GM08714 (cell line): ENCODE results near the gene RING1.

Experiments used
- H3K4me3 ChIP-seq: fragments of 200-500 bp; sonication (Bioruptor generic); 2 replicates; pipeline ENCODE4 v1.5.1; 2014; ENCODE audit warnings: mild to moderate bottlenecking, low read length, inconsistent platforms
- ZNF274 ChIP-seq: IDR thresholded peaks from 2 replicates; pipeline ENCODE4 v1.6.1; 2012; ENCODE audit warnings: mild to moderate bottlenecking, low read depth, low read length

Gene RING1

DNA sequence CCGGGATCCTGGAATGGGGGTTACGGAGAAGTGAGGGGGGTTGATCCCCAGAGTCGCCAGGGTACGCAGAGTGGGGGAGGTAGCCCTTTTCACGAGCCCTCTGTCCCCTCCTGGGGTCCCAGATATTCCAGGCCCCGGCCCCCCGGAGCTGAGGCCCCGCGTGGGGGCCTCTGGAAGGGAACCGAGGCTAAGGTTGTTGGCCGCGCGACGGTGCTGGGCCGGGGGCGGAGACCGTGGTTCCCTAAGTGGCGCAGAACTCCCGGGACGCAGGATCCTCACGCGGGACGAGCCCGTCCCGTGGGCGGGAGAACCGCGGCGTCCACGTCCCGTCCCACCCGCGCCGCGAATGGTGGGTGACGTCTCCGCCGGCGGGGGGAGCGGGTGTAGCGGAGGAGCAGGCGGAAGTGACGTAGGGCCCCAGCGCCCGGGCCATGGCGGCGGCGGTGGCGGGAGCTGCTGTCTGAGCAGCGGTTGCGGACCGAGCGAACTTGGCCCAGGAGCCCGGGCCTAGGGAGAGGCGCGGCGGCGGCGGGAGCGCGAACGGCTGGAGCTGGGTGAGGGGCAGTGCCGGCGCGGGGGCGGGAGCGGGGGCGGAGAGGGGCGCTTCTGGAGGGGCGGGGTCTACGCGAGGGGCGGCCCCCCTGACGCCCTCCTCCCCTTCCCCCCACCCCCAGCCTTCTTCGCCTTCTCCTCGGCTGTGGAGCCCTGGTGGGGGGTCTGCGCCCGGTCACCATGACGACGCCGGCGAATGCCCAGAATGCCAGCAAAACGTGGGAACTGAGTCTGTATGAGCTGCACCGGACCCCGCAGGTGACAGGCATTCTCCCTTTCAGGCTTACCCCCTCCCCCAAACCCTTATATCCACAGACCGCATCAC, at the start of gene RING1:
Gene RING1, plus strand, starts transcription at position 410 of the 877 bp plus-strand sequence. Its CDS starts 323 bp downstream, at position 733.
- no peak for TF ChIP-seq ZNF274
- peak within 1 kb of the TSS; percentile 95 for H3K4me3 ChIP-seq

DNA sequence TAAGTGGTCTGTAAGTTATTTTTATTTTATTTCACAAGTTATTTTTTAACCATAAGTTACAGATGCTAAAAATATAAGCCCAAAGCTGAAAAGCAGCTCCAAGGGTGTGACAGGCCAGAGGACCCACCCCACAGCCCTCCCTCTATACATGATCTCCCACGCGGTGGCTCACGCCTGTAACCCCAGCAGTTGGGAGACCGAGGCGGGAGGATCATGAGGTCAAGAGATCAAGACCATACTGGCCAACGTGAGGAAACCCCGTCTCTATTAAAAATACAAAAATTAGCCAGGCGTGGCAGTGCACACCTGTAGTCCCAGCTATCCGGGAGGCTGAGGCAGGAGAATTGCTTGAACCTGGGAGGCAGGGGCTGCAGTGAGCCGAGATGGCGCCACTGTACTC, 48.2 kb upstream of the RING1 start:
- TF ChIP-seq ZNF274 = no peak
- H3K4me3 ChIP-seq = no peak overlapping the region

DNA sequence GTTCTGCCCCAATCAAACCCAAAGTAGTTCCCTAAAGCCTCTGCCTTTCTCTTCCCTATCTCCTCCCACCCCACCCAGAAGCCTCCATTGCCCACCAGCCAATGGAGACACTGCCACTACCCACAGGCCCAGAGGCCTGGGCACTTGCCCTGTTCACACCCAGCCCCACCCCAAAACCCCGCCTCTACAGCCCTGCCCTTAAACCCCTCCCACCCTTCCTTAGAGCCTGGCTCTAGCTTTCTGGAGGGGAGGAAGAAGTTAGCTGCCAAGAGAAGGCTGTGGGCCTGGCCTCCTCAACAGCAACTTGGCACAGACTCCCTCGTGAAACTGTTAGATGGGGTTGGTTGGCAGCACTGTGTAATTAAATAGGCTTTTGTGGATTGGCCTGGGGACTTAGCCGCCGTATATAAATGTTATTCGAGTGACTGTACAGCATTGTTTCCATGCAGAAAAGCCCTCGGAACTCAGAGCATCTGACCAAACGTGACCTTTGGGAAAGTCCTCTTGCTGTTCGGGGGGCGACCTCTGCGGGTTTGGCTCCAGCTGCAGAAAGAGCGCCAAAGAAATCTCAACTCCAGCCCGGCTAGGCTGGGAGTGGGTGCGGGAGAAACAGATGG, 47.5 kb upstream of the RING1 start:
- TF ChIP-seq ZNF274 = no peak
- no peak overlapping the region for H3K4me3 ChIP-seq

DNA sequence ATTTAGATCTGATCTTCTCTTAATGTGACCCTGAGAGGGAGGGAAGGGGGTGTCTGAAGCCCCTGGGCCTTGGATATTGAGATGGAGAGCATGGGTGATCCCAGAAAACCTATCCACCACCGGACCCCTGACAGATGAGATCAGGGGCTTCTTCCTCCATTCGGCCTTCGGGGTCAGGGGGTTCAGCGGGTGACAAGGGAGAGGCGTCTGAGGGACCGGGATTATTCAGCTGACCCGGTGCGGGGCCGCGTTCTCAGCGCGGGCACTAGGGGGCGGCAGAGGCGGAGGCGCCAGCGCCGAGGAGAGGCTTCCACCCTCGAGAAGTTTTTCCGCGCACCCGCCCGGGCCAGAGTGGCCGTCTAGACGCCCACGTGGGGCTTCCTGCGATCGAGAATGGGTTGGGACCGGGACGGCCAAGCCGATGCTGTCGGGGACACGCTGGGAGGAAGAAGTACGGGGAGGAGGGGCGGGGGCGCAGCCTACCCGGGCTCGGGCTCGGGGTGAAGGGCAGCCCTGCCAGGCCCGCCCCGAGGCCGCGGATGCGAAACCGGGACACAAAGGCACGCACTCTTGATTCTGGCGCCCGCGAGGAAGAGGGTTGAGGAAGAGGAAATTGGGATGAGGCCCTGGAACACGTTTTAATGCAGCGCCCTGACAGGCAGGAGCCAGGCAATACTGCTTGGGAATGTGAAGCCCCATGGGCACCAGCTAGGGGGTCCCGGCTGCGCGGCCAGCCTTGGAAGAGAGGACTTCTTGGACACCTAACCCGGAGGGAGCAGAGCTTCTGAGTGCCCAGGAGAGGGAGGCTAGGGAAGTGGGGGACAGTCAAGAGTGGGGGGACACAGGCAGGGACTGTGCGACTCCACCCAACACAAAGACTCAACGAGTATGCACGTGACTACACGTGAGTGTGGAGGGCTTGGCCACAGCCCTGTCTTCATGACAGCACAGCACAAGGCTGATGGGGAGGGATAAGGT, 46.7 kb upstream of the RING1 start:
- no peak for TF ChIP-seq ZNF274
- H3K4me3 ChIP-seq = no peak overlapping the region; the same call in 1 of the 2 replicates

DNA sequence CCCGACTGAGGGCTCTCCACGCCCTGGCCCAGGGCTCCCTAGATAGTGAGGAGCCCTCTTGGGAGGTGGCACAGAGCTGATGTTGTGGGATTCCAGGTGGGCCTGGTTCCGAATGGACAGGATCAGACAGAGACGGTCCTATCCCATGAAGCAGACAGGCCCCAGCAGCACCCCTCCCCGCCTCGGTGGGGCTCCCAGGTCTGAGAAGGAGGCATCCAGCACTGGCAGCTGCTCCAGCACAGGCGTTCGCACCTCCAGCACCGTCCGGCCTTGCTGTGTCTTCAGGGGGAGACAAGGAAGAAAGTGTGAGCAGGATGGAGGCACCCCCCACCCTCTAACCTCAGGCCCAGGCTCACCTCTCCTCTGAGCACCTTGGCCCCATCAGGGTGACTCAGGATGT, 44.8 kb upstream of the RING1 start:
- no peak for TF ChIP-seq ZNF274

DNA sequence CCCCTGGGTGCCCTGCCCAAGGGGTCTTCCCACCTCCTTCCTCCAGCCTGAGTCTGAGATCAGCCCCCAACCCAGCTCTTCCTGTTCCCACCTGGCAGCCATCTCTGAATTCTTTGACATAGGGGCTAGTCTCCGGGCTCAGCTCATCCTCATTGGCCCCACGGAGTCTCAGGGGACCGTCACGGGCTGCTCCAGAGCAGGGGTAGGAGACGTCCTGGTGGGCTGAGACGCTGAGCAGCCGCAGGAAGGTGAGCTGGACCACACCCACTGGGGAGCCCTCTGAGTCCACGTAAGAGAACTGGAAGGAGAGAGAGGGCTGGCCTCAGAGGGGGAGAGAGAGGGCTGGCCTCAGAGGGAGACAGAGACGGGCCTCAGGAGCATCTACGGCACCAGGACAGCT, 44.1 kb upstream of the RING1 start:
- H3K4me3 ChIP-seq = no peak overlapping the region
- no peak for TF ChIP-seq ZNF274

More for the DNA sequence above, 44.8 kb upstream of the RING1 start:
- H3K4me3 ChIP-seq = no peak overlapping the region

DNA sequence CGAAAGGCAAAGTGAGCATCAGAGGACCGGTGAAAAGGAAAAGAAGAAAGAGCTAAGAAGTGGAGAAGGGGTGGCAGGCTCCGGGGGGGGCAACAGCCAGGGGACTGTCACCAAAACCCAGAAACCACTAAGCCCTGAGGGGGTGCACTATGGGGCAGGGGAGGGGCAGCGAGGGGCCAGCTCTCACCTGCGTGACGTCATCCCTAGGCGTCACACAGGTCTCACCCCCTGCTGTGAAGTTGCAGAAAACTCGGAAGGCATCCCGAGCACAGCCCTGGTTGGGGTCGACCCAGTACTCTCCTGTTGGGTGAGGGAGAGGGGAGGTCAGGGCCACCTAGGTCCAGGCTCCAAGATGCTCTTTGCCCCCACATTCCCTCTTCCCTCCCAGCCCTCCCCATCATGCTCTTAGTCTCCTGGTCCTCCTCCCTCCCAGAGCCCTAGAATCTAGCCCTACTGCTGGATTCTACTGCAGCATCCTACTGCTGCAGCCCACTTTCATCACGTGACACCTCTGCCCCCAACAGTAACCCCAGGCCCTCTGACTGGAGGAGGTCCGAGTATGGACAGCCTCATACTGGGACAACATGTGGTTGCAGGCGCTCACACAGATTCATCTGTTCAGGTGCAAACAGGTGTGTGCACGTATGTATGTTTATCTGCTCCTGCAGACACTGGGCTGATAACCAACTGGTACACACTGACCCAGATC, 43.5 kb upstream of the RING1 start:
- no peak for TF ChIP-seq ZNF274
- H3K4me3 ChIP-seq = no peak overlapping the region

DNA sequence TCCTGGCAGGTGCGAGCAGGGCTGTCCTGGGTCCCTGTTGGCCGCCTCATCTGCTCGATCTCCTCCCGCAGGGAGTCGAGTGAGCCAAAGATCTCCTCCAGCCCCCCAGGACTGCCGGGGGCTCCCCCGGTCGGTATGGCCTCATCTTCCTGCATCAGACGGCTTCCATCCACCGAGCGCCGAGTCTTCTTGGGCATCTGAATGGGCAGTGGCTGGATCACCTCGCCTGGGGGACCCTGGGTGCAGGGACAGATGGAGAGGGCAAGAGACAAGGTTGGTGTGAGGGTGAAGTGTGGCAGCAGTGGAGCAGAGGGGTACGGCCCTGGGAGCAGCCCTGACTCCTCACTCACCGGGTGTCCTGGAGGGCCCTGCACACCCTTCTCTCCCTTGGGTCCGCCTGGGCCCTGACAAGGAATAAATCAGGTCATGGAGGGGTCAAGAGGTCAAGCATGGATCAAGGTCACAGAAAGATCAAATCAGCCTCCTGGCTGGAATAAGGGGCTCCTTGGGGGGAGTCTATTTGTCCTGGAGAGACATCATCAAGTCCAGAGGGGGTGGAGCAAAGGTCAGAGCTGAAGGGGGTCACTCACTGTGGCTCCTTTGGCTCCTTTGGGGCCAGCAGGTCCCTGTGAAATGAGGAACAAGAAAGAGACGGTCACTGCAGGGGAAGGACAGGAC, 42.6 kb upstream of the RING1 start:
- TF ChIP-seq ZNF274 = no peak
- no peak overlapping the region for H3K4me3 ChIP-seq

DNA sequence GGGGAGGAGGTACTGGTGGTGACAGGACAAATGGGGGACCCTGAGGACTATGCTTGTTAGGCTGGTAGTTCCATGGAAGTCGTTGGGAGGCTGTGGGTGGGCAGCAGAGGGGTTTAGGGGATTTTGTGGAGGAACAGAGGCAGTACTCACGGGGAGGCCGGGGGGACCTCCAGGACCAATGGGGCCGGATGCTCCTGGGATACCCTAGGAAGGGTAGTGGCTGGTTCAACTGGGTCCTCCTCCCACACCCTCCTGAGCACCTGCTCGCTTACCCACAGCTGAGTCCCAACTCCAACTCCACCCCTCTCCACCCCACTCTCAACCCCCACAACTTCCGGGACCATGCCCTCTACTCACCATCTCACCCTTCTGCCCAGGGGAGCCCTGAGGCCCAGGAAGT, 41.9 kb upstream of the RING1 start:
- H3K4me3 ChIP-seq = no peak overlapping the region
- TF ChIP-seq ZNF274 = no peak

DNA sequence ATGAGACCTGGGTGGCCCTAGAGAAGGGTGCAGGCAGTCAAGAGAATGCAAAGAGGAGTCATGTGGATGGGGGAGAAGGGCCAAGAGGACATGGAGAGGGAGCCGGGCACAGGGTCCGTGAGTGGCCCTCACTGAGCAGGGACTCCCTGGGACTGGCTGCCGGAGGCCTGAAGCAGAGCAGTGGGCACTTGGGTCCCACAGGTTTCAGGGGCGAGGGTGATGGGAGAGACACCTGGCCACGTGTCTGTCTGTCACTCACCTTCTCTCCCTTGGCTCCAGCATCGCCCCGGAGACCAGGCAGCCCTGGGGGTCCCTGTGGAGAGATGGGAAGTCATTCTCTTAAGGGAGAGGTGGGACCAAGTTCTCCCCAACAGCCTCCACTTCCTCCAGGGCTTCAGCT, 41.5 kb upstream of the RING1 start:
- H3K4me3 ChIP-seq = no peak overlapping the region
- no peak for TF ChIP-seq ZNF274

DNA sequence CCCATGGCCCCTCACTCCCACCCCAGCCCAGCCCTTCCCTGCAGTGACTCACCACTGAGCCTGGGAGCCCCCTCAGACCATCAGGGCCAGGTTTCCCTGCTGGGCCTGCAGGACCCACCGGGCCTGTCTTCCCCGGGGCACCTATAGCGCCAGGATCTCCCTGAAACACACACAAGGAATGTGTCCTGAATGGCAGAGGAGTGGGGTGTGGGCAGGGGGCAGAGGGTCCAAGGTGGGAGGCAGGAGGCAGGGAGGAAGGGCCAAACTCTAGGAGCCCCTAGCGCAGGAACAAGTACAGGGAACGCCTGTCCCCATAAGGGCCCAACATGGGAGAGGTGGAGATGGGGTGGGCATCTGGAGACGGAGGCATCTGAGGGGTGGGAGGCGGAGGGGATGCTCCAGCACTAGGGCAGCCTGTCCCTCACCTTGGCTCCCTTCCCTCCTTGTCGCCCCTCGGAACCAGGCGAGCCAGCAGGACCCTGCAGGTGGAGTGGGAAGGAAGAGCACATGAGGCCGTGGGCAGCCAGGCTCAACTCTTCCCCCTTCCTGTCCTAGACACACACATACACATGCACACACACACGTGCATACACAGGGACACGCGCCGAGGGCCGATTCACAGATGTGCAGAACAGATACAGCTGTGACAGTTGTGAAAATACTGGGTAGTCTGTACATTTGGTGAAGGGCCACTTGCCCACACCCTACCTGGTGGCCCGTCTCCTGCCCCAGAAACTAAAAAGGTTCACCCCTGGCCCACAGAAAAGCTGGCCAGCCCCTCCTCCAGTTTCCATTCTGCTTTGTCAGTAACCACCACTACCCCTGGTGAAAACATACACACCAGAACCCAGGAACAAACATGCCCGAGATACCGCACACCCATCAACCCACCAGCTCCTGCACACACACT, 40.7 kb upstream of the RING1 start:
- H3K4me3 ChIP-seq = no peak overlapping the region
- no peak for TF ChIP-seq ZNF274

DNA sequence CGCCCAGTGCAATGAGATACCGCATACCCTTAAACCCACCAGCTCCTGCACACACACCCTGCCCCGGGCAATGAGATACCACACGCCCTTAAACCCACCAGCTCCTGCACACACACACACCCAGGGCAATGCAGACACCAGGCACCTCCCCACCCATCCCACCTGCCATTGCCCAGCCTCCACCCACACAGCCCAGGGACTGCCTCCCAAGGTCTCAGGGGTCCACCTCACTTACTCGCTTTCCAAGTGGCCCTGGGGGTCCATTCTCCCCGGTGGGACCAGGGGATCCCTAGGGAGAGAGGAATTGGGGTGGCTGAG, 40.1 kb upstream of the RING1 start:
- no peak for TF ChIP-seq ZNF274

DNA sequence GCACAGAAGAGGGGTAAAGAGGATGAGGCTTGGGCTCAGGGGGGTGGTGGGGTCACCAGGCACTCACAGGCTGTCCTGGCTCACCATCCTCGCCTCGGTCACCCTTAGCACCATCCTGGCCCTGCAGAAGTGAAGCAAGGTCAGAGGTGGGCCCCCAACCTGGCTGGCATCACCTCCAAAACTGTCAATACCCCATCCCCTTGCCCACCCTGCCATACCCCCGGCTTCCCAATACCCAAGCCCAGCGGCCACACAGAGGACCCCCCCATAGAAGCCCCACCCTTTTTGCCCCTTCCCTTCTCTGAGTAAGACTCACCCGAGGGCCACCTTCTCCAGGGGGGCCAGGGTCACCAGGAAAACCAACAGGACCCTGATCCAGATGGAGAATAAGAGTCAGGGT, 39.7 kb upstream of the RING1 start:
- no peak for TF ChIP-seq ZNF274
- H3K4me3 ChIP-seq = no peak overlapping the region

More for the DNA sequence above, 40.1 kb upstream of the RING1 start:
- no peak overlapping the region for H3K4me3 ChIP-seq
